ENCODE data around the gene CFAP73.

CFAP73 gene

GRCh38 chr12:113120670-113121370 is 28.7 kb upstream of the CFAP73 start:
- Histone ChIP-seq H3K27me3 (replicated peaks; ENCODE audit: control insufficient read depth, insufficient read depth, low read length) (peaks cover 22% of the 10 kb centered on the region), H3K9me3 (ENCODE audit: control insufficient read depth, low read length) (peaks cover 15% of the 10 kb centered on the region), H3K9ac (ENCODE audit: low read length) (no peak overlapping the region), H3K4me1 (ENCODE audit: control insufficient read depth, insufficient read depth, low read length) (no peaks in the 10 kb centered on the region), H3K4me3 (ENCODE audit: low read length) (no peak overlapping the region), H3K36me3 (ENCODE audit: control insufficient read depth, insufficient read depth, low read length, severe bottlenecking) (no peaks in the 10 kb centered on the region)
- DNase-seq (ENCODE audit: low read depth): no peak

- DNase-seq (ENCODE audit: low read depth): no peak
- Histone ChIP-seq H3K4me1 (ENCODE audit: control insufficient read depth, insufficient read depth, low read length) (no peaks in the 10 kb centered on the region), H3K36me3 (ENCODE audit: control insufficient read depth, insufficient read depth, low read length, severe bottlenecking) (no peaks in the 10 kb centered on the region), H3K4me3 (ENCODE audit: low read length) (no peak overlapping the region), H3K27me3 (replicated peaks; ENCODE audit: control insufficient read depth, insufficient read depth, low read length) (peaks cover 36% of the 10 kb centered on the region), H3K9me3 (ENCODE audit: control insufficient read depth, low read length) (peaks cover 6% of the 10 kb centered on the region), H3K9ac (ENCODE audit: low read length) (no peak overlapping the region)
Observed at GRCh38 chr12:113127791-113128199, 21.7 kb upstream of the CFAP73 start.

GRCh38 chr12:113128802-113129663 is 20.5 kb upstream of the CFAP73 start:
- Histone ChIP-seq H3K9me3 (ENCODE audit: control insufficient read depth, low read length) (no peaks in the 10 kb centered on the region), H3K36me3 (ENCODE audit: control insufficient read depth, insufficient read depth, low read length, severe bottlenecking) (no peaks in the 10 kb centered on the region), H3K27me3 (replicated peaks; ENCODE audit: control insufficient read depth, insufficient read depth, low read length) (peaks cover 42% of the 10 kb centered on the region), H3K4me1 (ENCODE audit: control insufficient read depth, insufficient read depth, low read length) (no peaks in the 10 kb centered on the region), H3K9ac (ENCODE audit: low read length) (no peak overlapping the region), H3K4me3 (ENCODE audit: low read length) (no peak overlapping the region)
- DNase-seq (ENCODE audit: low read depth): no peak

- no peak for DNase-seq (ENCODE audit: low read depth)
- no peaks in the 10 kb centered on the region for H3K36me3 ChIP-seq (ENCODE audit: control insufficient read depth, insufficient read depth, low read length, severe bottlenecking)
- H3K9me3 ChIP-seq (ENCODE audit: control insufficient read depth, low read length): no peaks in the 10 kb centered on the region
- H3K27me3 ChIP-seq (replicated peaks; ENCODE audit: control insufficient read depth, insufficient read depth, low read length): peaks cover 48% of the 10 kb centered on the region
- H3K4me1 ChIP-seq (ENCODE audit: control insufficient read depth, insufficient read depth, low read length): no peaks in the 10 kb centered on the region
- no peak overlapping the region for H3K9ac ChIP-seq (ENCODE audit: low read length)
- H3K4me3 ChIP-seq (ENCODE audit: low read length): no peak overlapping the region
Observed at GRCh38 chr12:113129664-113130456, 19.7 kb upstream of the CFAP73 start.

- H3K36me3 ChIP-seq (ENCODE audit: control insufficient read depth, insufficient read depth, low read length, severe bottlenecking): no peaks in the 10 kb centered on the region
- H3K4me3 ChIP-seq (ENCODE audit: low read length): no peak overlapping the region
- peak; percentile 44 for DNase-seq (ENCODE audit: low read depth)
- H3K27me3 ChIP-seq (replicated peaks; ENCODE audit: control insufficient read depth, insufficient read depth, low read length): peaks cover 48% of the 10 kb centered on the region
- no peaks in the 10 kb centered on the region for H3K9me3 ChIP-seq (ENCODE audit: control insufficient read depth, low read length)
- H3K9ac ChIP-seq (ENCODE audit: low read length): no peak overlapping the region
- no peaks in the 10 kb centered on the region for H3K4me1 ChIP-seq (ENCODE audit: control insufficient read depth, insufficient read depth, low read length)
Observed at GRCh38 chr12:113130457-113131135, 18.9 kb upstream of the CFAP73 start.

GRCh38 chr12:113131556-113131955 is 18.0 kb upstream of the CFAP73 start:
- Histone ChIP-seq H3K9me3 (ENCODE audit: control insufficient read depth, low read length) (no peaks in the 10 kb centered on the region), H3K4me1 (ENCODE audit: control insufficient read depth, insufficient read depth, low read length) (no peaks in the 10 kb centered on the region), H3K27me3 (replicated peaks; ENCODE audit: control insufficient read depth, insufficient read depth, low read length) (peaks cover 57% of the 10 kb centered on the region), H3K9ac (ENCODE audit: low read length) (no peak overlapping the region), H3K4me3 (ENCODE audit: low read length) (no peak overlapping the region), H3K36me3 (ENCODE audit: control insufficient read depth, insufficient read depth, low read length, severe bottlenecking) (no peaks in the 10 kb centered on the region)
- no peak for DNase-seq (ENCODE audit: low read depth)

- Histone ChIP-seq H3K27me3 (replicated peaks; ENCODE audit: control insufficient read depth, insufficient read depth, low read length) (peaks cover 53% of the 10 kb centered on the region), H3K4me3 (ENCODE audit: low read length) (no peak overlapping the region), H3K9ac (ENCODE audit: low read length) (no peak overlapping the region), H3K4me1 (ENCODE audit: control insufficient read depth, insufficient read depth, low read length) (no peaks in the 10 kb centered on the region), H3K9me3 (ENCODE audit: control insufficient read depth, low read length) (no peaks in the 10 kb centered on the region), H3K36me3 (ENCODE audit: control insufficient read depth, insufficient read depth, low read length, severe bottlenecking) (no peaks in the 10 kb centered on the region)
- DNase-seq (ENCODE audit: low read depth): no peak
Observed at GRCh38 chr12:113133036-113133435, 16.5 kb upstream of the CFAP73 start.

GRCh38 chr12:113133666-113134065 is 15.9 kb upstream of the CFAP73 start:
- no peak overlapping the region for H3K4me3 ChIP-seq (ENCODE audit: low read length)
- no peak overlapping the region for H3K9ac ChIP-seq (ENCODE audit: low read length)
- H3K36me3 ChIP-seq (ENCODE audit: control insufficient read depth, insufficient read depth, low read length, severe bottlenecking): no peaks in the 10 kb centered on the region
- H3K27me3 ChIP-seq (replicated peaks; ENCODE audit: control insufficient read depth, insufficient read depth, low read length): peaks cover 47% of the 10 kb centered on the region
- no peak for DNase-seq (ENCODE audit: low read depth)
- no peaks in the 10 kb centered on the region for H3K9me3 ChIP-seq (ENCODE audit: control insufficient read depth, low read length)
- H3K4me1 ChIP-seq (ENCODE audit: control insufficient read depth, insufficient read depth, low read length): no peaks in the 10 kb centered on the region

- Histone ChIP-seq H3K36me3 (ENCODE audit: control insufficient read depth, insufficient read depth, low read length, severe bottlenecking) (no peaks in the 10 kb centered on the region), H3K9ac (ENCODE audit: low read length) (no peak overlapping the region), H3K4me1 (ENCODE audit: control insufficient read depth, insufficient read depth, low read length) (no peaks in the 10 kb centered on the region), H3K4me3 (ENCODE audit: low read length) (no peak overlapping the region), H3K9me3 (ENCODE audit: control insufficient read depth, low read length) (no peaks in the 10 kb centered on the region), H3K27me3 (replicated peaks; ENCODE audit: control insufficient read depth, insufficient read depth, low read length) (peaks cover 43% of the 10 kb centered on the region)
- DNase-seq (ENCODE audit: low read depth): no peak
Observed at GRCh38 chr12:113134071-113134470, 15.5 kb upstream of the CFAP73 start.

GRCh38 chr12:113134521-113134951 is 15.0 kb upstream of the CFAP73 start:
- Histone ChIP-seq H3K27me3 (replicated peaks; ENCODE audit: control insufficient read depth, insufficient read depth, low read length) (peaks cover 39% of the 10 kb centered on the region), H3K4me3 (ENCODE audit: low read length) (no peak overlapping the region), H3K4me1 (ENCODE audit: control insufficient read depth, insufficient read depth, low read length) (no peaks in the 10 kb centered on the region), H3K9me3 (ENCODE audit: control insufficient read depth, low read length) (no peaks in the 10 kb centered on the region), H3K9ac (ENCODE audit: low read length) (no peak overlapping the region), H3K36me3 (ENCODE audit: control insufficient read depth, insufficient read depth, low read length, severe bottlenecking) (no peaks in the 10 kb centered on the region)
- DNase-seq (ENCODE audit: low read depth): no peak

All from adipocyte (in vitro differentiated cells).